Activated naive CD4-positive, alpha-beta T cell treated with anti-CD3 and anti-CD28 coated beads for 36 hours (primary cell): ENCODE measurements around the gene DET1. TPM values are rescaled to one million over a fixed set of nuclear protein-coding genes. Genes with fewer than 3 reads are reported as not detected.

ENCODE experiments used
- CTCF ChIA-PET: fragments of 350-600 bp; sonication (Branson Sonifier 250); formaldehyde crosslinking; loops from one replicate; lab custom pipeline; 2021; ENCODE audit warnings: antibody characterized with exemption; lab: Charles Lee
- DNase-seq: peaks from one replicate; pipeline ENCODE4 v3.0.0-alpha.2; 2020
- H3K27ac Mint-ChIP-seq: one replicate; pipeline ENCODE4 v1.8.0; 2021; ENCODE audit warnings: mild to moderate bottlenecking, mixed read lengths
- H3K27me3 Mint-ChIP-seq: one replicate; pipeline ENCODE4 v1.8.0; 2021; ENCODE audit warnings: low read depth, mixed read lengths
- H3K36me3 Mint-ChIP-seq: one replicate; pipeline ENCODE4 v1.8.0; 2021; ENCODE audit warnings: low read depth, mixed read lengths
- H3K4me1 Mint-ChIP-seq: one replicate; pipeline ENCODE4 v1.8.0; 2021; ENCODE audit warnings: low read depth, mixed read lengths
- H3K4me3 Mint-ChIP-seq: one replicate; pipeline ENCODE4 v1.8.0; 2021; ENCODE audit warnings: mild to moderate bottlenecking, moderate library complexity, mixed read lengths
- H3K9me3 Mint-ChIP-seq: one replicate; pipeline ENCODE4 v1.8.0; 2021; ENCODE audit warnings: mixed read lengths
- intact Hi-C: fragments of 100-400 bp; cut with micrococcal nuclease; formaldehyde crosslinking; loops from one replicate; pipeline ENCODE4 v1.15.1; 2023
- total RNA-seq, 2 experiments: library from RNA; stranded (reverse); gene quantifications; one replicate each; pipeline ENCODE4 v1.2.3, GENCODE V29; 2021

The DET1 gene
- total RNA-seq, result 1 to 10 TPM; 2.0 to 2.9 TPM

GRCh38 chr15:88546248-88547129, at the start of gene DET1:
TSS of gene DET1 (minus strand) at chr15:88546681. CDS start at chr15:88531705, 14,976 bp downstream.
- no peaks in the 10 kb centered on the region for H3K36me3 Mint-ChIP-seq
- DNase-seq, result peak; percentile 98
- H3K4me1 Mint-ChIP-seq, result peaks cover 15% of the 10 kb centered on the region
- CTCF ChIA-PET, result no interaction called here
- H3K9me3 Mint-ChIP-seq, result no peaks in the 10 kb centered on the region
- intact Hi-C loops, result loop anchor here (1.0 kb wide), 5 partner anchors 75 to 349 kb away; partner anchors contain the start of genes AEN, HAPLN3, MRPL46 and MRPS11
- H3K4me3 Mint-ChIP-seq, result peak within 1 kb of the TSS; percentile 90
- peak within 1 kb of the TSS; percentile 90 for H3K27ac Mint-ChIP-seq
- no peaks in the 10 kb centered on the region for H3K27me3 Mint-ChIP-seq

- Mint-ChIP-seq H3K27ac (no peak overlapping the region), H3K9me3 (no peaks in the 10 kb centered on the region), H3K4me1 (peaks cover 4% of the 10 kb centered on the region), H3K36me3 (no peaks in the 10 kb centered on the region), H3K4me3 (no peak overlapping the region), H3K27me3 (no peaks in the 10 kb centered on the region)
- intact Hi-C loops, result no loop called here
- CTCF ChIA-PET, result no interaction called here
- no peak for DNase-seq
Observed at GRCh38 chr15:88591384-88591783, 44.9 kb upstream of the DET1 start.

GRCh38 chr15:88590759-88591158, 44.3 kb upstream of the DET1 start:
- Mint-ChIP-seq H3K9me3 (no peaks in the 10 kb centered on the region), H3K27me3 (no peaks in the 10 kb centered on the region), H3K4me3 (no peak overlapping the region), H3K36me3 (no peaks in the 10 kb centered on the region), H3K27ac (no peak overlapping the region), H3K4me1 (peaks cover 4% of the 10 kb centered on the region)
- CTCF ChIA-PET, result no interaction called here
- DNase-seq, result no peak
- intact Hi-C loops, result no loop called here

GRCh38 chr15:88586401-88587162, 40.1 kb upstream of the DET1 start:
- intact Hi-C loops, result no loop called here
- CTCF ChIA-PET, result no interaction called here
- no peaks in the 10 kb centered on the region for H3K4me1 Mint-ChIP-seq
- H3K9me3 Mint-ChIP-seq, result no peaks in the 10 kb centered on the region
- no peaks in the 10 kb centered on the region for H3K27me3 Mint-ChIP-seq
- DNase-seq, result no peak
- no peak overlapping the region for H3K4me3 Mint-ChIP-seq
- H3K27ac Mint-ChIP-seq, result no peak overlapping the region
- H3K36me3 Mint-ChIP-seq, result no peaks in the 10 kb centered on the region

- intact Hi-C loops, result no loop called here
- no peaks in the 10 kb centered on the region for H3K27me3 Mint-ChIP-seq
- CTCF ChIA-PET, result no interaction called here
- no peaks in the 10 kb centered on the region for H3K36me3 Mint-ChIP-seq
- no peaks in the 10 kb centered on the region for H3K9me3 Mint-ChIP-seq
- no peak overlapping the region for H3K4me3 Mint-ChIP-seq
- no peak for DNase-seq
- no peak overlapping the region for H3K27ac Mint-ChIP-seq
- no peaks in the 10 kb centered on the region for H3K4me1 Mint-ChIP-seq
Observed at GRCh38 chr15:88580532-88580931, 34.1 kb upstream of the DET1 start.

GRCh38 chr15:88579322-88579721, 32.8 kb upstream of the DET1 start:
- H3K27ac Mint-ChIP-seq, result no peak overlapping the region
- H3K9me3 Mint-ChIP-seq, result no peaks in the 10 kb centered on the region
- CTCF ChIA-PET, result interaction anchor here (0.5 kb wide), 1 partner anchor 102 kb away, joined by 4 read pairs; no protein-coding TSS in a partner anchor
- H3K4me3 Mint-ChIP-seq, result no peak overlapping the region
- H3K36me3 Mint-ChIP-seq, result no peaks in the 10 kb centered on the region
- peaks cover 2% of the 10 kb centered on the region for H3K27me3 Mint-ChIP-seq
- no peaks in the 10 kb centered on the region for H3K4me1 Mint-ChIP-seq
- no peak for DNase-seq
- intact Hi-C loops, result no loop called here

GRCh38 chr15:88574655-88575054, 28.2 kb upstream of the DET1 start:
- no peak overlapping the region for H3K27ac Mint-ChIP-seq
- no peaks in the 10 kb centered on the region for H3K9me3 Mint-ChIP-seq
- H3K27me3 Mint-ChIP-seq, result peaks cover 5% of the 10 kb centered on the region
- CTCF ChIA-PET, result no interaction called here
- no peaks in the 10 kb centered on the region for H3K36me3 Mint-ChIP-seq
- intact Hi-C loops, result no loop called here
- DNase-seq, result no peak
- H3K4me1 Mint-ChIP-seq, result no peaks in the 10 kb centered on the region
- no peak overlapping the region for H3K4me3 Mint-ChIP-seq

GRCh38 chr15:88574077-88574476, 27.6 kb upstream of the DET1 start:
- no peaks in the 10 kb centered on the region for H3K9me3 Mint-ChIP-seq
- H3K27me3 Mint-ChIP-seq, result peaks cover 5% of the 10 kb centered on the region
- DNase-seq, result no peak
- CTCF ChIA-PET, result no interaction called here
- no peak overlapping the region for H3K27ac Mint-ChIP-seq
- intact Hi-C loops, result no loop called here
- H3K4me3 Mint-ChIP-seq, result no peak overlapping the region
- no peaks in the 10 kb centered on the region for H3K36me3 Mint-ChIP-seq
- no peaks in the 10 kb centered on the region for H3K4me1 Mint-ChIP-seq

GRCh38 chr15:88571852-88572259, 25.4 kb upstream of the DET1 start:
- Mint-ChIP-seq H3K27me3 (peaks cover 5% of the 10 kb centered on the region), H3K4me1 (no peaks in the 10 kb centered on the region), H3K4me3 (no peak overlapping the region), H3K9me3 (no peaks in the 10 kb centered on the region), H3K27ac (no peak overlapping the region), H3K36me3 (no peaks in the 10 kb centered on the region)
- intact Hi-C loops, result no loop called here
- DNase-seq, result no peak
- CTCF ChIA-PET, result no interaction called here

GRCh38 chr15:88571153-88571851, 24.8 kb upstream of the DET1 start:
- no peaks in the 10 kb centered on the region for H3K36me3 Mint-ChIP-seq
- no peaks in the 10 kb centered on the region for H3K9me3 Mint-ChIP-seq
- no peak overlapping the region for H3K27ac Mint-ChIP-seq
- H3K27me3 Mint-ChIP-seq, result peaks cover 5% of the 10 kb centered on the region
- CTCF ChIA-PET, result no interaction called here
- intact Hi-C loops, result no loop called here
- DNase-seq, result no peak
- H3K4me3 Mint-ChIP-seq, result no peak overlapping the region
- H3K4me1 Mint-ChIP-seq, result no peaks in the 10 kb centered on the region

GRCh38 chr15:88568589-88568988, 22.1 kb upstream of the DET1 start:
- no peaks in the 10 kb centered on the region for H3K27me3 Mint-ChIP-seq
- intact Hi-C loops, result no loop called here
- no peaks in the 10 kb centered on the region for H3K36me3 Mint-ChIP-seq
- H3K27ac Mint-ChIP-seq, result no peak overlapping the region
- DNase-seq, result no peak
- no peak overlapping the region for H3K4me3 Mint-ChIP-seq
- CTCF ChIA-PET, result no interaction called here
- no peaks in the 10 kb centered on the region for H3K4me1 Mint-ChIP-seq
- H3K9me3 Mint-ChIP-seq, result no peaks in the 10 kb centered on the region

GRCh38 chr15:88564741-88565140, 18.3 kb upstream of the DET1 start:
- CTCF ChIA-PET, result no interaction called here
- no peaks in the 10 kb centered on the region for H3K36me3 Mint-ChIP-seq
- H3K9me3 Mint-ChIP-seq, result no peaks in the 10 kb centered on the region

More at GRCh38 chr15:88564741-88565140, 18.3 kb upstream of the DET1 start:
- DNase-seq, result no peak
- Mint-ChIP-seq H3K4me1 (no peaks in the 10 kb centered on the region), H3K27me3 (peaks cover 5% of the 10 kb centered on the region), H3K27ac (no peak overlapping the region), H3K4me3 (no peak overlapping the region)
- intact Hi-C loops, result no loop called here
